GM12892 (cell line): ENCODE measurements around the gene MRNIP.

Source experiments
- POLR2A ChIP-seq: IDR thresholded peaks from 2 replicates; pipeline ENCODE4 v1.6.1; 2011; ENCODE audit warnings: low read depth, low read length, control low read depth
- POLR2AphosphoS5 ChIP-seq: IDR thresholded peaks from 2 replicates; pipeline ENCODE4 v1.6.1; 2011; ENCODE audit warnings: low read depth, low read length, control low read depth

GRCh38 chr5:179887802-179888201 lies 29.2 kb upstream of the MRNIP start:
- TF ChIP-seq POLR2A (no peak), POLR2AphosphoS5 (no peak)
